ENCODE results near the gene GRIK3.

DNA sequence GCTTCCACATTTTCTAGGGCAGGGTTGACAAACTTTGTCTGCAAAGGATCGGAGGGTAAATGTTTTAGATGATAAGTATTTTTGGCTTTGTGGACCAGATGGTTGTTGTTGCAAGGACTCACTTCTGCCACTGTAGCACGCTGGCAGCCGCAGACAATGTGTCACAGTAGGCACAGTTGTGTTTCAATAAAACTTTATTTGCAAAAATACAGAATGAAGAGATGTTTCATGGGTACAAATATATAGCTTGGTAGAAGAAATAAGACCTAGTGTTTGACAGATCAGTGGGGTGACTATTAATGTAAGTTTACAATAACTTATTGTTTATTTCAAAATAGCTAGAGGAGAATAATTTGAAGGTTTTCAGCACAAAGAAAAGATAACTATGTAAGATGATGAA is 127.8 kb downstream of the GRIK3 start:
- TF ChIP-seq RAD21 (IDR thresholded peaks at IDR 0.05) (no peak), GABPA (IDR thresholded peaks at IDR 0.05 in 1 of 2, conservative IDR thresholded peaks at IDR 0.05 in 1 of 2) (no peak), RXRA (IDR thresholded peaks at IDR 0.05) (no peak), YY1 (IDR thresholded peaks at IDR 0.05) (no peak), EGR1 (IDR thresholded peaks at IDR 0.05; ENCODE audit: low read depth in 2 of 2) (no peak), FOXA1 (IDR thresholded peaks at IDR 0.05) (no peak), JUND (IDR thresholded peaks at IDR 0.05) (no peak), SP1 (IDR thresholded peaks at IDR 0.05) (no peak), TAF1 (conservative IDR thresholded peaks at IDR 0.05) (no peak)
- TF ChIP-seq, protein P1, sequence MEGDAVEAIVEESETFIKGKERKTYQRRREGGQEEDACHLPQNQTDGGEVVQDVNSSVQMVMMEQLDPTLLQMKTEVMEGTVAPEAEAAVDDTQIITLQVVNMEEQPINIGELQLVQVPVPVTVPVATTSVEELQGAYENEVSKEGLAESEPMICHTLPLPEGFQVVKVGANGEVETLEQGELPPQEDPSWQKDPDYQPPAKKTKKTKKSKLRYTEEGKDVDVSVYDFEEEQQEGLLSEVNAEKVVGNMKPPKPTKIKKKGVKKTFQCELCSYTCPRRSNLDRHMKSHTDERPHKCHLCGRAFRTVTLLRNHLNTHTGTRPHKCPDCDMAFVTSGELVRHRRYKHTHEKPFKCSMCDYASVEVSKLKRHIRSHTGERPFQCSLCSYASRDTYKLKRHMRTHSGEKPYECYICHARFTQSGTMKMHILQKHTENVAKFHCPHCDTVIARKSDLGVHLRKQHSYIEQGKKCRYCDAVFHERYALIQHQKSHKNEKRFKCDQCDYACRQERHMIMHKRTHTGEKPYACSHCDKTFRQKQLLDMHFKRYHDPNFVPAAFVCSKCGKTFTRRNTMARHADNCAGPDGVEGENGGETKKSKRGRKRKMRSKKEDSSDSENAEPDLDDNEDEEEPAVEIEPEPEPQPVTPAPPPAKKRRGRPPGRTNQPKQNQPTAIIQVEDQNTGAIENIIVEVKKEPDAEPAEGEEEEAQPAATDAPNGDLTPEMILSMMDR (IDR thresholded peaks at IDR 0.05; ENCODE audit: low read depth, low read length, missing input control), result no peak
- TF ChIP-seq, protein P2, sequence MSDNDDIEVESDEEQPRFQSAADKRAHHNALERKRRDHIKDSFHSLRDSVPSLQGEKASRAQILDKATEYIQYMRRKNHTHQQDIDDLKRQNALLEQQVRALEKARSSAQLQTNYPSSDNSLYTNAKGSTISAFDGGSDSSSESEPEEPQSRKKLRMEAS (IDR thresholded peaks at IDR 0.05), result no peak
- TF ChIP-seq, protein P3, sequence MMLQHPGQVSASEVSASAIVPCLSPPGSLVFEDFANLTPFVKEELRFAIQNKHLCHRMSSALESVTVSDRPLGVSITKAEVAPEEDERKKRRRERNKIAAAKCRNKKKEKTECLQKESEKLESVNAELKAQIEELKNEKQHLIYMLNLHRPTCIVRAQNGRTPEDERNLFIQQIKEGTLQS (IDR thresholded peaks at IDR 0.05), result no peak
- TF ChIP-seq, protein P4, sequence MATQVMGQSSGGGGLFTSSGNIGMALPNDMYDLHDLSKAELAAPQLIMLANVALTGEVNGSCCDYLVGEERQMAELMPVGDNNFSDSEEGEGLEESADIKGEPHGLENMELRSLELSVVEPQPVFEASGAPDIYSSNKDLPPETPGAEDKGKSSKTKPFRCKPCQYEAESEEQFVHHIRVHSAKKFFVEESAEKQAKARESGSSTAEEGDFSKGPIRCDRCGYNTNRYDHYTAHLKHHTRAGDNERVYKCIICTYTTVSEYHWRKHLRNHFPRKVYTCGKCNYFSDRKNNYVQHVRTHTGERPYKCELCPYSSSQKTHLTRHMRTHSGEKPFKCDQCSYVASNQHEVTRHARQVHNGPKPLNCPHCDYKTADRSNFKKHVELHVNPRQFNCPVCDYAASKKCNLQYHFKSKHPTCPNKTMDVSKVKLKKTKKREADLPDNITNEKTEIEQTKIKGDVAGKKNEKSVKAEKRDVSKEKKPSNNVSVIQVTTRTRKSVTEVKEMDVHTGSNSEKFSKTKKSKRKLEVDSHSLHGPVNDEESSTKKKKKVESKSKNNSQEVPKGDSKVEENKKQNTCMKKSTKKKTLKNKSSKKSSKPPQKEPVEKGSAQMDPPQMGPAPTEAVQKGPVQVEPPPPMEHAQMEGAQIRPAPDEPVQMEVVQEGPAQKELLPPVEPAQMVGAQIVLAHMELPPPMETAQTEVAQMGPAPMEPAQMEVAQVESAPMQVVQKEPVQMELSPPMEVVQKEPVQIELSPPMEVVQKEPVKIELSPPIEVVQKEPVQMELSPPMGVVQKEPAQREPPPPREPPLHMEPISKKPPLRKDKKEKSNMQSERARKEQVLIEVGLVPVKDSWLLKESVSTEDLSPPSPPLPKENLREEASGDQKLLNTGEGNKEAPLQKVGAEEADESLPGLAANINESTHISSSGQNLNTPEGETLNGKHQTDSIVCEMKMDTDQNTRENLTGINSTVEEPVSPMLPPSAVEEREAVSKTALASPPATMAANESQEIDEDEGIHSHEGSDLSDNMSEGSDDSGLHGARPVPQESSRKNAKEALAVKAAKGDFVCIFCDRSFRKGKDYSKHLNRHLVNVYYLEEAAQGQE (IDR thresholded peaks at IDR 0.05), result no peak
- TF ChIP-seq, protein P5, sequence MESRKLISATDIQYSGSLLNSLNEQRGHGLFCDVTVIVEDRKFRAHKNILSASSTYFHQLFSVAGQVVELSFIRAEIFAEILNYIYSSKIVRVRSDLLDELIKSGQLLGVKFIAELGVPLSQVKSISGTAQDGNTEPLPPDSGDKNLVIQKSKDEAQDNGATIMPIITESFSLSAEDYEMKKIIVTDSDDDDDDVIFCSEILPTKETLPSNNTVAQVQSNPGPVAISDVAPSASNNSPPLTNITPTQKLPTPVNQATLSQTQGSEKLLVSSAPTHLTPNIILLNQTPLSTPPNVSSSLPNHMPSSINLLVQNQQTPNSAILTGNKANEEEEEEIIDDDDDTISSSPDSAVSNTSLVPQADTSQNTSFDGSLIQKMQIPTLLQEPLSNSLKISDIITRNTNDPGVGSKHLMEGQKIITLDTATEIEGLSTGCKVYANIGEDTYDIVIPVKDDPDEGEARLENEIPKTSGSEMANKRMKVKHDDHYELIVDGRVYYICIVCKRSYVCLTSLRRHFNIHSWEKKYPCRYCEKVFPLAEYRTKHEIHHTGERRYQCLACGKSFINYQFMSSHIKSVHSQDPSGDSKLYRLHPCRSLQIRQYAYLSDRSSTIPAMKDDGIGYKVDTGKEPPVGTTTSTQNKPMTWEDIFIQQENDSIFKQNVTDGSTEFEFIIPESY (IDR thresholded peaks at IDR 0.05), result no peak

Measured in liver (tissue), 3 donors.